Suppressor macrophage (primary cell): Measurements from ENCODE around the gene CENPF.
"Not testable (repeated sequence)": the region's sequence is repeated elsewhere in the genome, so short reads cannot be mapped to it uniquely, and the experiment has no call there.

Source experiments
- DNase-seq, 4 experiments: peaks; one replicate each; pipeline ENCODE4 v3.0.0-alpha.2; 2020 to 2022
- total RNA-seq, 17 experiments: gene quantifications; one replicate each; lab custom pipeline; 2026; ENCODE audit warnings: mixed read lengths in 6 of 17, inconsistent platforms in 3 of 17; lab: John Stamatoyannopoulos, UW

Gene CENPF, protein sequence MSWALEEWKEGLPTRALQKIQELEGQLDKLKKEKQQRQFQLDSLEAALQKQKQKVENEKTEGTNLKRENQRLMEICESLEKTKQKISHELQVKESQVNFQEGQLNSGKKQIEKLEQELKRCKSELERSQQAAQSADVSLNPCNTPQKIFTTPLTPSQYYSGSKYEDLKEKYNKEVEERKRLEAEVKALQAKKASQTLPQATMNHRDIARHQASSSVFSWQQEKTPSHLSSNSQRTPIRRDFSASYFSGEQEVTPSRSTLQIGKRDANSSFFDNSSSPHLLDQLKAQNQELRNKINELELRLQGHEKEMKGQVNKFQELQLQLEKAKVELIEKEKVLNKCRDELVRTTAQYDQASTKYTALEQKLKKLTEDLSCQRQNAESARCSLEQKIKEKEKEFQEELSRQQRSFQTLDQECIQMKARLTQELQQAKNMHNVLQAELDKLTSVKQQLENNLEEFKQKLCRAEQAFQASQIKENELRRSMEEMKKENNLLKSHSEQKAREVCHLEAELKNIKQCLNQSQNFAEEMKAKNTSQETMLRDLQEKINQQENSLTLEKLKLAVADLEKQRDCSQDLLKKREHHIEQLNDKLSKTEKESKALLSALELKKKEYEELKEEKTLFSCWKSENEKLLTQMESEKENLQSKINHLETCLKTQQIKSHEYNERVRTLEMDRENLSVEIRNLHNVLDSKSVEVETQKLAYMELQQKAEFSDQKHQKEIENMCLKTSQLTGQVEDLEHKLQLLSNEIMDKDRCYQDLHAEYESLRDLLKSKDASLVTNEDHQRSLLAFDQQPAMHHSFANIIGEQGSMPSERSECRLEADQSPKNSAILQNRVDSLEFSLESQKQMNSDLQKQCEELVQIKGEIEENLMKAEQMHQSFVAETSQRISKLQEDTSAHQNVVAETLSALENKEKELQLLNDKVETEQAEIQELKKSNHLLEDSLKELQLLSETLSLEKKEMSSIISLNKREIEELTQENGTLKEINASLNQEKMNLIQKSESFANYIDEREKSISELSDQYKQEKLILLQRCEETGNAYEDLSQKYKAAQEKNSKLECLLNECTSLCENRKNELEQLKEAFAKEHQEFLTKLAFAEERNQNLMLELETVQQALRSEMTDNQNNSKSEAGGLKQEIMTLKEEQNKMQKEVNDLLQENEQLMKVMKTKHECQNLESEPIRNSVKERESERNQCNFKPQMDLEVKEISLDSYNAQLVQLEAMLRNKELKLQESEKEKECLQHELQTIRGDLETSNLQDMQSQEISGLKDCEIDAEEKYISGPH (N-terminal part only)
- 10.3 to 212 (median 57.3) reads per million in 17 experiments for total RNA-seq

DNA sequence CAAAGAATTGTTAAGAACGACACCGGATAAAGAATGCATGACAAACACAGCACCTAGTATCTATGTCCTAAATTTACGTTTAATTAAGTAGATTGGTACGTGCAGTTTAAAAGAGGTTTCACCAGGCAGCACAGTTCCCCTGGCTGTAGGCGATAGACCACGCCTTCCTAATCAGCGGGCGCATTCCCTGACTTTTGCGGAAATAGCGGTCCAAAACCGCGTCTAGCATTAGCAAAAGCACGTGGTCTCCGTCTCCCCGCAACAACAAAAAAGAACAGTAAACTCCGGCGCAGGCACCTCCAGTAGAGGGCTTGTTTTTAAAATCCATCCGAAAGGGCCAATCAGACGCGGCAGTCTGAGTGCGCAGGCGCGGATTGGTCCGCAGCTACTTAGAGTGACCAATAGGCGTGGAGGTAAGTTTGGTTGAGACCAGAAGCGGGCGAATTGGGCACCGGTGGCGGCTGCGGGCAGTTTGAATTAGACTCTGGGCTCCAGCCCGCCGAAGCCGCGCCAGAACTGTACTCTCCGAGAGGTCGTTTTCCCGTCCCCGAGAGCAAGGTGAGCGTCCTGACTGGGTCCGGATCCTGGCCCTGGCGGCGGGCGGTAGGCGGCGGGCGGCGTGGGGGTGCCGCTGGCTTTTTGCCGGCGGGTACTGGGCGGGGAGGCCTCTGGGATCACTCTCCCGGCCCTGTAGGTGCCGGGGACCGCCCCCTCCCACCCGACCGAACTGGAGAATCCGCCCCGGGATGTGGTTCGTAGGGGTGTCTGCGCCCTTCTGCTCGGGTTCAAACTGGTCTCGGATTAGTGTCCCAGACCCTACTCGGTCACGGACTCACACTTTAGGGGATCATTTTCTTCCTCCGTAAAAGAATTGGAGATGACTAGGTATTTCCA, at the start of gene CENPF:
Gene CENPF, plus strand, starts transcription at position 432 of the 894 bp plus-strand sequence. CDS start 10,560 bp downstream, outside the sequence.
- DNase-seq, result peak; percentile 97 to 99 (median 98)

DNA sequence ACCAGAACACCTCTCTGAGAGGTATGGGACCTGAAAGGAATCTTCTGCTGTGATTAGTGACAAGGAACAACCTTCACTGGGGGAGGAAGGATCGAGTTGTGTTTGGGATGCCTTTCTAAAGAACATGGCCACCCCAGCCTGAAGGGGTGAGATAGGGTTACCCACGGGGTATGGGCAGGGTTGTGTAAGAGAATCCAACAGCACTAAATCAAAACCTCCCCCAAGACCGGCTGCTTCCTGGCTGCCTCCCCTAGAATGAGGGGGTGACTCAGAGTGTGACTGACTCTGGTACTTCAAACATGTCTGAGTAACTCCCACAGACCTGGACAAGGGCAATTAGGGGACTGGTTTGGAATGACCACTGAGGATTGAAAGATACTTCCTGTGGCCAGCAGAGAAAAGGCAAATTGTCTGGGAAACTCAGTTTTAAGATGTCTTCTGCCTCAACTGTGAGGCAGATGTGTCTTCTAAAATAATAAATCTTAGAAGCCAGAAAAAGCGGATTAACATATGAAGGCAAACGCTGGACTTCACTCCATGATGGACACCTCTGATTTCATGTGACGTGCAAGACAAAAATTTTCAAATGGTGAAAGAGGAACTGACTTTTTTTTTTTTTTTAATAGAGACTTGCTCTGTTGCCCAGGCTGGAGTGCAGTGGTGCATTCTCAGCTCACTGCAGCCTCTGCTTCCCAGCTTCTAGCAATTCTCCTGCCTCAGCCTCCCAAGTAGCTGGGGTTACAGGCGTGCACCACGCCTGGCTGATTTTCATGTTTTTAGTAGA, 44.9 kb upstream of the CENPF start:
- peak; percentile 7 to 41 (median 16) for DNase-seq

DNA sequence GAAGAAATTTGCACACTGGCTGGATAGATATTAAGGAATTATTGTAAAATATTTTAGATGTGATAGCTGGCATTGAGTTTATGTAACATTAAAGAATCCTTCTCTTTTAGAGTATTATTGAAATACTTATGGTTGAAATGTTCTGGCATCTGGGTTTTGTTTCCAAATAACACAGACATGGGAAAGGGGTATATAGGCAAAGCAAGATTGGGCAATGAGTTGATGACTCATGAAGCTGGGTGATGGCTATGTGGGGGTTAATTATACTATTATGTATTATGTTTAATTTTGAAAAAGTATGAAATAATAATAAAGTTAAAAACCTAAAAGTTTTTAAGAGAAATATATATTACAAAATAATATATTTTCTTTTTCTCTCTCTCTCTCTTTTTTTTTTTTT, 39.1 kb upstream of the CENPF start:
- DNase-seq, result no peak

DNA sequence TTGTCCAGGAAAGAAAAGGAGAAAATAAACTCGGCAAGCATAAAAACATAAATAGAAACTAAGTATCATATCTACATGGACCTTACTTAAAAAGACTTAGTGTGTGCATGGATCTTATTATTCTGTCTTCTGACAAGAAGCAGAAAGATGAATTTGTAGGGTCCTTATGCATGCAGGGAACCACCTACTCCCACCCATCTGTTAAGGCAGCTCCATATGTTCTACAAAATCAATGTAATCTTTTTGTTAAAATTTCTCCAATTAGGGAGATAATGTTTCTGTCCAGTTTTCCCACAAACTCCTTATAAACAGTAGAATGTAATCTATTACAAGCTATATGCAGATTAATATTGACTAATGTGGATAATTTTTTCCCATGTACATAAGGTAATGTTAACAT, 37.7 kb upstream of the CENPF start:
- DNase-seq, result no peak

DNA sequence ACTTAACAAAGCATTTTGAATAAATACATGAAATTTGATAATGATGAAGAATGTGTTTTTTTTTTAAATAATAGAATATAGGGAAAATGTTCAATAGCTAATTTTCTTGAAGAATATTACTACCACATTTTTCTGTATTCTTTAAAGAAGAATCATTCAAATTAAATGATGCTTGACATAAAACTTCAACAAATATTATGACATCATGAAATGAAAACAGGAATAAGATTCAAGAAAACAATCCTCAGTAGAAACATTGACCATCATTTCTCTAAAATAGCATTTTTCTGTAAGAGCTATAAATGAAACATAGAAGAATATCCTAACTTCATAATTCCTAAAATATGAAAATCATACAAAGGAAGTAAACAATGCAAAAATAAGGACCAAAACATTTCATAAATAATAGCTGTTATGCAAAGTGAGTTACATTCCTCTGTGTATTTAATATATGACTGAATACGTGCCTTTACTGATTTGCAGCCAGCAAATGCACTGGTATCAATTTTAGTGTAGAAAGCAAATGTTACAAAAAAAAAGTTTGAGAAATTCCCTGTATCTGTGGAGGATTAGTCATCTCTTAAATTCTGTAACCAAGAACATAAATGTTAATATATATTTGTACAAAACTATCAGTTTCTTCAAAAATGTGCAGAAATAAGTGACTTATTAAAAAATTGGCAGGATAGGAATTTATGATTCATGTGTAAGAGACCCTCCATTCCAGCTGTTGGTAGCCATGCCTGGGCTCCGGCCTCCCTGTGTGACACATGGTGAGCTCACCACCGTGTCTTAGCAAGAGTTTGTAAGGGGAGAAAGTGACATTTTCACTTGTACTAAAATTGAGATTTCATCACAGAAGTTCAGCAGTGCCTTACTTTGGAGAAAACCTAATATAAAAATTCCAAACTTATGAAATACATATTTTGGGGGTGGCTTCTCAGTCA, 36.6 kb upstream of the CENPF start:
- no peak for DNase-seq

DNA sequence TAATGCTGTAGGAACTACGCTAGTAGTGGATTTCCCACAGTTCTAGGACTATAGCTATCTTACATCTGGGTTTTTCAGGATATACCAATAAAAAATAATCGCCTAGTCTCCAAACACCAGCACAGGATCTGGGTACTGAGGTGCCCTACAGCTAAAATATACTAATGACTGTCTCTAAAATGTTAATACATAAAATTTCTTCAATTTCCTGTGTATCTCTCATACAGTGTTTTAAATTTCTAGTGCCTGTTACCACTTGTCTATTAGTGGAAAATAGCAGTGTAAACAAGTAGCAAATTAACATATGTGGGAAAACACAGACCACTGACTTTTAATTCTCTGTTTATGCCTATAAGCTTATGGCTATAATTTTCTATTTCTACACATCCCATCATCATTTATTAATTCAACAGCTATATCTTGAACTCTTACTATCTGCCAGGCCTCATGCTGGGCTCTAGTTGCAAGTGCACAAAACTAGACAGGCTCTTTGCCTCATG, 35.5 kb upstream of the CENPF start:
- DNase-seq, result no peak

DNA sequence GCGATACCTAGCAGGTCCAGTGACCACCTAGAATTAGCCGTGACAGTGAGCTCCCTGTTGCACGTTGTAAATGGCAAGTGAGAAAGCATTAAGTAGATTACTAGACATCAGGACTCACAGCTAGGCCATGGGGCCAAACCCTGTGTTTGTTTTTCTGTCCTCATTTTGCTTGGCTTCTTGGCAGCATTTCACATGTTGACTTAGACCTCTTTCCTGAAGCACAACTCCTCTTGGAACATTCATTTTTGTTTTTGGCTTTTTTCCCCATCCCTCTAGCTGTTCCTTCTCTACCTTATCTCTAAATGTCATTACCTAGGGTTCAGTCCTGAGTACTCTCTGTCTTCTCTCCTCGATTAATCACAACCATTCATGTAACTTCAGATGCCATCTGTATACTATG, 34.7 kb upstream of the CENPF start:
- DNase-seq, result no peak

DNA sequence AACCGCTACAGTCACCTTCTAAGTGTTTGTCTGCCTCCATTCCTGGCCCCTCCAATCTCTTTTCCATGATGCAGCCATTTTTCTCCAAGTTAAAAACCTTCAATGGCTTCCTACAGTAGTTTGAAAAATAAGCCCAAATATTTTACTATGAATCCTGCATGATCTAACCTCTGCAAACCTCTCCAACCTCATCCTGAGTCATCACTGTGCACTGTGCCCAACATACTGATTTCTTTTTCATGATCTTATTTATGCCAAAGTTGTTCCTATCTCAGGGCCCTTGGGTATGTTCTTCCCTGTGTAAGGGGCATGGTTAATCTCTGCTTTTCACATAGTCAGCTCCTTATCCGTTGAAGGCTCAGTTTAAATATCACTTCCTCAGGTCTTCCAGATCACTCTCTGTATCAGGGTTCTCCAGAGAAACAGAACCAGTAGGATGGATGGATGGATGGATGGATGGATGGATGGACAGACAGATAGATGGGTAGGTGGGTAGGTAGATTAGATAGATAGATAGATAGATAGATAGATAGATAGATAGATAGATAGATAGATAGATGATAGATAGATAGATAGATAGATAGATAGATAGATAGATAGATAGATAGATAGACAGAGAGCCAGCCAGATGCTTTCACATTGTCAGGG, 33.5 kb upstream of the CENPF start:
- no peak for DNase-seq

DNA sequence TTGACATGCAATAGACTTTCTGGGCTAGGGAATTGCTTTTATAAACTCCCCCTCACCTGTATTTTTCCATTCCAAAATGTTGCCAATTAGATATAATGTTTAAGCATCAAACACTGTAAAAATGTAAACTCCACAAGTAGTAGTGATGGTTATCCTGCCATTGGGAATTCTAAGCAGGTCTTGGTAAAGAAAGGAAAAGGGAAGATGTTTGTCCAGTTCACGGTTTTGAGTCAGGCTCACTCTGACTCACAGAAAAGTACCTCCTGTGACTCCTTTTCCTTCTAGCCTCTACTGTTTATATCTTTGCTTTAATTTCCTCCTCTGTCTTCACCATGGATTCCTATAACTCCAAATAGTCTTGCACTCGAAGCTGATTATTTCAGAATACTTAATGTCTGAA, 32.6 kb upstream of the CENPF start:
- no peak for DNase-seq

DNA sequence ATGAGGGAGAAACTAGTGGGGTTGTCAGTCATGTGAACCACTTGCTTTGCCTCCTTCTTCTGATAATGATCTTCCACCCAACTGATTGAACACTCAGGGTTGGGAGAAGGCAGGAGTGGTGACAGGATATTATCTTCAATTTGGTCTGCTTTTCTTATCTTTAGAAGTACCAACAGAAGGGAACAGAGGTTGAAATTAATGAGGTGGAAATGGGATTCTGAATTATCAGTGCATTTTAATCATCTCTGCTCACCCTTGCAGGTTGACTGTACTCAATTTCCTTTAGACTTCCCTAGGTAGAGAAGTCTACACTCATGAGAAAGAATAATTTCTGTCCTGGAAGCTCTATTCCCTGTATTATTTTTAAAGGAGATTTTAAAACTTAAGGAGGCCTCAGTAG, 31.7 kb upstream of the CENPF start:
- DNase-seq, result no peak

DNA sequence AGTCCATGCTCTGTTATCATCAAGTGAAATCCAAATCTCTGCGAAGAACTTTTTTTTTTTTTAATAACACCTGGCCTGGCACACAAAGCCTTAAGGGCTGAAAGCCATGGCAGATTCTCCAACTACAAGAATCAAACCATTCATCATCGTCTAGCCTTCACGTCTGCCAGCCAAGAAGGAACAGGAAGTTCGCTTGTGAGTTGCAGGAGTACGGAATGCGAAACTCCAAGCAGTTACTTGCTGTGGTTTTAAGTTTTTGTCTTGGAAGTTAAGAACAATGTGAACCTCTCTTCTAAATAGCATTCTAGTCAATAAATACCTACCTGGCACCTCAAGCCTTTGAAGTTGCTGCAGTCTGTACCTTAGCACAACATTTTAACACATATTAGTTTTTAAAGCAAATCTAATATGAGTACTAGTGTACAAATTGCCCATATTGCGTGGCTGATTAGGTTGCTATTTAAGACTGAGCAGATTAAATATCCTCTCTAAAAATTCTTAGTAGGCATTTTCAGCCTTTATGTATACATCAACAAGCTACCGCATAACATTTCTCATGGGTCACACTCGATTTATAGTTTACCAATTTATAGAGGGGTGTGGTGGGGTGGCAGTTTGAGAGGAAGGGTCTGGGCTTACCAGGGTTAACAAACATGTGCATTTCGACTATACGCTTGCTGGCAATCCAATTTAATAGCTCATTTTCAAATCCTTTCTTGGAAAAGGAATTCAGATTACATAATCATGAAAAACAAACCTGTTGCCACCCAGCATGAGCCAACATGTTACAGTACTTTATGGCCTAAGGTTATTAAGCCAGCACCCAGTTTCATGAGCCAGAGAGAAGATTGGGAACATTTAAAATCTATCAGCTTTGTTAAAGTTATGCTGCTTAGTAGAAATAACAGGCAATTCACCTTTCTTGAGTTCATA, 29.3 kb upstream of the CENPF start:
- peak in 1 of 4 experiments; percentile 3 for DNase-seq

DNA sequence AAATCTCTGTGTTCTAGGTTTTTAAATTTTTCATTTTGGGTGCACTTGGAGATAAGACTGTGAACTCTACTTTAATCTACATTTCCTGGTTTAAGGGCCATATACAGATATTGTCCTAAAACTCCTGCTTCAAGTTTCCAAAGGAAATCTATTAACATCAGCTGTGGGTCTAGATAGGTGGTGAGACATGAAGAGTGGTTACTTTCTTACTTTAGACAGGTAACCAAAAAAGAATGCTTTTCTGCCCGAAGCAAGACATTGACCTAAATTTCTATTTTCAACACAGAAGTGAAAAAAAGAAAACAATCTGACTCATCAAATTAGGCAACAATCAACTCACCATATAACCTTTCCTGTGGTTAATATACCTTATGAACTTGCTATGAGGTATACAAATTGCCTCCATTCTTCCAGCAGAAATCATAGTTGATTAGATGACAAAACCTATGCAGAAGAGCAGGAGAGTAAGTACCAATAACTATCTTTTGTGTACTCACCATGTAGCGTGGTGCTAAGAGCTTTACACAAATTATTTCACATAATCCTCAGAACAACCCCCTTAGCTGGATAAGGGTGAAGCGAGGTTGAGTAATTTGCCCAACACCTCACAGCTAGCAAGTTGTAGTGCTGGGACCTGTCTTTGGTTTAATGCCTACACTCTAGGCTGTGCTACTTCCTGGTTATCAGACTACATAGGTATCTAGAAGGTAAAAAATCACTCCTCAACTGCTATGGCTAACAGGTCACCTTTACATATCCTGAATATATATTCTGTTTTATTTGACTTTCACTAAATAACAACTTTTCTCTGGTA, 28.2 kb upstream of the CENPF start:
- no peak for DNase-seq

DNA sequence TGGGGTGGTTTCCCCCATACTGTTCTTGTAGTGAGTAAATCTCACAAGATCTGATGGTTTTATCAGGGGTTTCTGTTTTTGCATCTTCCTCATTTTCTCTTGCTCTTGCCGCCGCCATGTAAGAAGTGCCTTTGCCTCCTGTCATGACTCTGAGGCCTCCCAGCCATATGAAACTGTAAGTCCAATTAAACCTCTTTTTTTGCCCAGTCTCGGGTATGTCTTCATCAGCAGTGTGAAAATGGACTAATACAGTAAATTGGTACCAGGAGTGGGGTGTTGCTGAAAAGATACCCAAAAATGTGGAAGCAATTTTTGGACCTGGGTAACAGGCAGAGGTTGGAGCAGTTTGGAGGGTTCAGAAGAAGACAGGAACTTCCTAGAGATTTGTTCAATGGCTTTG, 26.9 kb upstream of the CENPF start:
- DNase-seq, result not testable (repeated sequence)

DNA sequence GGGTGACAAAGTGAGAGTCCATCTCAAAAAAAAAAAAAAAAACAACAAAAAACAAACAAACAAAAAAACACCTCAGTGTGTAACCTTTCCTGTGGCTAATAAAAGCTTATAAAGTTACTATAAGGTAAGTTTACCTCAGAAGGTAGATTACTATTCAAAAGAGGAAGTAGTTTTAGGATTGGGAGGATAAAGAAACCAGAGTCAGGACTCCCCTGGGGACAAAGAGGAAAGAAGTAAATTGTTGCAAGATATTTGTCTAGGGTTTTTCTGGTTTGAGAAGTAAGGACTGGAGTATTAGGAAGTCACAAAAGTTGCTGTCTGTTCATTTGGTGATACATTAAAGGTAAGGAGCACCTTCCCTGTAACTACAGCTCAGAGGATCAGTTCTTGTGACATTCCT, 23.8 kb upstream of the CENPF start:
- DNase-seq, result no peak

DNA sequence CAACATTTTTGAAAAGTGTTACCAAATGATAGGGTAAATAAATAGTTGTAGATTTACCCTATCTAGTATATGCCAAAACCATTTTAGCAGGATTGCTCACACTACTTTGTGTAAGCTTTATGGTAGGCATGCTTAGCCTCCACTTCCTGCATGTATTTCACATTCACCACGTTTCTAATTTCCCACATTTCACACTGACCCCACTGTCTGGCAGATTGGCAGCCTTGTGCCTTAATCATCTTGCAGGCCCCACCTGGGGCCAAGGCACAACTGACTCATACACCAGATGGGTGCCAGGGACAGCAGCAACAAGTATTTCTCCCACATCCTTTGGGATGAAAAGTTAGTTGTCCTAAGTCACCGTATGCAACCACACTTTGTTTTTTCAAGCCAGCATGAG, 21.2 kb upstream of the CENPF start:
- DNase-seq, result no peak

DNA sequence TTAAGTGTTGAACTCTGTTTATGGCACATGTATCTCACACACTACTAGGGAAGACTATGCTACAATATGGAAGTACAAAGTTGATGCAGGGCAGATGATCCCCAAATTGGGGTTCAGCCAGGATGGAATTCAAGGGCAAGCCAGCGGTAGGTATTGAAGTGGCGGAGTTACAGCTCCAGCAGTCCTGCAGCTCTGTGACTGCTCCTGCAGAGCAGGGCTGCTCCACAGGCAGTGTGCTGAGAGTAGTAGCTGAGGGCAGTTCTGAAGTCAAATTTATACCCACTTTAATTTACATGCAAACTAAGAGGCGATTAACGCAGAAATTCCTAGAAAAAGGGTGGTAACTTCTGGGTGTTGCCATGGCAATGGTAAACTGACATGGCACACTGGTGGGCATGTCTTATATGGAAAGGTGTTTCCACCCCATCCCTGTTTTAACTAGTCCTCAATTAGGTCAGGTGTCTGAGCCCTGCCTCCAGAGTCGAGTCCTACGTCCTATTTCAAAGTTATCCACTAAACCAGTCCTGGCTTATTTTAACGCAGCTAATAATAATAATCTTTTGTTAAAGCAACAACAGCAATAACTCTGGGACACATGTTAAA, 20.6 kb upstream of the CENPF start:
- DNase-seq, result no peak
